K562 (cell line): ENCODE data around the gene IFI16. TPM values are rescaled to one million over a fixed set of nuclear protein-coding genes. Genes with fewer than 3 reads are reported as not detected.

Experiments
- ASH1L ChIP-seq: fragments of 450-650 bp; IDR thresholded peaks from 2 replicates; pipeline ENCODE4 v1.6.1; 2018; ENCODE audit warnings: borderline replicate concordance, mild to moderate bottlenecking, low read depth; ENCODE audit not compliant: partially characterized antibody
- CCNT2 ChIP-seq: IDR thresholded peaks from 2 replicates; pipeline ENCODE4 v1.6.1; 2011; ENCODE audit warnings: borderline replicate concordance, low read depth, mild to moderate bottlenecking, moderate library complexity, mixed read lengths, low read length; ENCODE audit not compliant: insufficient read length; ENCODE audit errors: extremely low read depth
- CEBPB ChIP-seq: fragments of 450-650 bp; IDR thresholded peaks from 2 replicates; pipeline ENCODE4 v1.6.1; 2016; ENCODE audit warnings: missing genetic modification characterization, missing compliant biosample characterization
- HDAC2 ChIP-seq: fragments of 450-650 bp; IDR thresholded peaks from 2 replicates; pipeline ENCODE4 v1.6.1; 2016; ENCODE audit warnings: mild to moderate bottlenecking
- KDM1A ChIP-seq, 2 experiments: fragments of 450-650 bp; IDR thresholded peaks; 2 replicates each; pipeline ENCODE4 v1.6.1; 2016; ENCODE audit warnings: mild to moderate bottlenecking in 2 of 2
- KLF6 ChIP-seq: fragments of 250-450 bp; sonication (Bioruptor Pico); IDR thresholded peaks from 2 replicates; pipeline ENCODE4 v1.4.0; 2020; ENCODE audit warnings: mild to moderate bottlenecking, moderate library complexity, borderline replicate concordance
- LEF1 ChIP-seq: fragments of 450-650 bp; IDR thresholded peaks from 2 replicates; pipeline ENCODE4 v1.6.1; 2016; ENCODE audit warnings: mild to moderate bottlenecking
- NBN ChIP-seq: fragments of 450-650 bp; IDR thresholded peaks from 2 replicates; pipeline ENCODE4 v1.6.1; 2016; ENCODE audit warnings: low read depth, mild to moderate bottlenecking
- NCOA2 ChIP-seq, 2 experiments: fragments of 450-650 bp; IDR thresholded peaks; 2 replicates each; pipeline ENCODE4 v1.6.1; 2018; ENCODE audit warnings: mild to moderate bottlenecking in 2 of 2, moderate library complexity in 1 of 2; ENCODE audit not compliant: partially characterized antibody in 2 of 2
- NRF1 ChIP-seq, 2 experiments: fragments of 450-650 bp; IDR thresholded peaks in 1 of 2; conservative IDR thresholded peaks in 1 of 2; 2 replicates each; pipeline ENCODE4 v1.6.1; 2014; ENCODE audit warnings: mild to moderate bottlenecking in 2 of 2
- PHB ChIP-seq: fragments of 250-450 bp; sonication (Bioruptor Pico); IDR thresholded peaks from 2 replicates; pipeline ENCODE4 v1.5.0; 2021
- POLR2AphosphoS2 ChIP-seq: IDR thresholded peaks from 2 replicates; pipeline ENCODE4 v1.6.1; 2012; ENCODE audit warnings: low read length, improper control_type of control experiment
- POLR2H ChIP-seq: IDR thresholded peaks from 2 replicates; pipeline ENCODE4 v1.6.1; 2016; ENCODE audit warnings: missing genetic modification characterization, low read depth, mild to moderate bottlenecking, control low read depth, missing compliant biosample characterization, moderate library complexity
- RUNX1 ChIP-seq: sonication (generic); IDR thresholded peaks from 2 replicates; pipeline ENCODE4 v1.6.1; 2016; ENCODE audit warnings: antibody characterized with exemption, low read depth
- SMARCA5 ChIP-seq: fragments of 450-650 bp; IDR thresholded peaks from 2 replicates; pipeline ENCODE4 v1.6.1; 2016
- ZNF24 ChIP-seq: fragments of 450-650 bp; IDR thresholded peaks from 2 replicates; pipeline ENCODE4 v1.6.1; 2016
- ZNF436 ChIP-seq: fragments of 250-450, 450-650 bp; sonication (Bioruptor Pico); formaldehyde crosslinking; IDR thresholded peaks from 2 replicates; pipeline ENCODE4 v1.7.0; 2020; ENCODE audit warnings: mild to moderate bottlenecking
- polyA plus RNA-seq, 8 experiments: library from polyadenylated mRNA; depleted of rRNA in 4 of 8; stranded (reverse) in 5 of 8; unstranded in 3 of 8; fragments of >200 nt; fragmentation: Nextera tagmentation in 2 of 8; fragmentation: Illumina TruSeq in 1 of 8; extraction: Ambion mirVana in 2 of 8; extraction: Trizol in 1 of 8; gene quantifications; 2 replicates each; pipeline versions ENCODE4 v1.2.1 to v1.2.3, GENCODE V29; 2011 to 2014; ENCODE audit warnings: inconsistent platforms in 1 of 8, missing spikeins in 1 of 8
- total RNA-seq, 7 experiments: library from RNA; depleted of rRNA in 6 of 7; stranded (reverse); fragments of >200 nt in 6 of 7; fragmentation: Illumina TruSeq in 2 of 7; extraction: Trizol in 2 of 7; gene quantifications; 2 replicates each; pipeline versions ENCODE4 v1.2.1 to v1.2.3, GENCODE V29; 2011 to 2021; ENCODE audit warnings: low replicate concordance in 1 of 7
- TF ChIP-seq, protein P1 (sequence below): fragments of 250-450 bp; sonication (Bioruptor Pico); IDR thresholded peaks from 2 replicates; pipeline ENCODE4 v1.4.0; 2020; ENCODE audit warnings: mild to moderate bottlenecking, moderate library complexity
- TF ChIP-seq, protein P2 (sequence below): sonication (generic); formaldehyde crosslinking; IDR thresholded peaks from 2 replicates; pipeline ENCODE4 v1.8.0; 2022; ENCODE audit warnings: missing genetic modification reagents, mild to moderate bottlenecking, borderline replicate concordance
- TF ChIP-seq, protein P3 (sequence below): sonication (generic); formaldehyde crosslinking; IDR thresholded peaks from 2 replicates; pipeline ENCODE4 v1.8.1; 2022; ENCODE audit warnings: missing genetic modification reagents
- TF ChIP-seq, protein P4 (sequence below): fragments of 250-450 bp; sonication (Bioruptor Pico); IDR thresholded peaks from 2 replicates; pipeline ENCODE4 v1.8.0; 2022; ENCODE audit warnings: moderate library complexity, mild to moderate bottlenecking, inconsistent platforms

The IFI16 gene
- total and polyA plus RNA-seq, 9 of the 15 experiments (the other 6 are each of a cell fraction or from before 2014, with no cell fraction given), result 0.70 to 2.8 (median 1.6) TPM

DNA sequence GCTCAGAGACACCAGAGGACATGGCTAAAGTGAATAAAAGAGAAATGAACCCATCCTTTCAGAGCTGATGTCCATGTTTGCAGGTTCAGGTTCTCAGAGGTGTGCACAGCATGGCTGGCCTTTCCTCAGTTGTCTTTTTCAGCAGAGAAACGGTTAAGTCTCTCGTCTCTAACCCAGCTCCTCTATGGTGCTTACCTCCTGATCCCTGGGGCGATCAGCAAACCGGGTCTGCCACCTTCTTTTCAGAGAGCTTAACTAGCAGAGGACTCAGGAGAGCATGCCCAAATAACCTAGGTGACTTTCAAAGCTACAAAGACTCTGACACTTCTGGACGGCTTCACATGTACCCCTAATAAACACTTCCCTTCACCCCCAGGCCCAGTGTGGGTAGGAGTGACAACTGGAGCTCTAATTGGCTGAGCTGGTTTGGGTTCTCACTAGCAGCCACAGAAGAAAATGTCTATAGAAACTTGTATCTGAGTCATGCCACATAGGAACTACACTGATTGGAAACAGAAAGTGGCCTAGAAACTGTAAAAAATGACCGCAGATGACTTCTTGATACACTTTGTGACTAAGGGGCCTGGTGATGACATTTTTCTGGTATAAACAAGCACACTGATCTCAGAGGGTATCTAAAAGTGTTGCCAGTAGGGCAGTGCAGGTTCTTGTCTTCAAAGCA, 66.9 kb downstream of the IFI16 start, which contains the start of gene AIM2 (continued):
- TF ChIP-seq, protein P1, sequence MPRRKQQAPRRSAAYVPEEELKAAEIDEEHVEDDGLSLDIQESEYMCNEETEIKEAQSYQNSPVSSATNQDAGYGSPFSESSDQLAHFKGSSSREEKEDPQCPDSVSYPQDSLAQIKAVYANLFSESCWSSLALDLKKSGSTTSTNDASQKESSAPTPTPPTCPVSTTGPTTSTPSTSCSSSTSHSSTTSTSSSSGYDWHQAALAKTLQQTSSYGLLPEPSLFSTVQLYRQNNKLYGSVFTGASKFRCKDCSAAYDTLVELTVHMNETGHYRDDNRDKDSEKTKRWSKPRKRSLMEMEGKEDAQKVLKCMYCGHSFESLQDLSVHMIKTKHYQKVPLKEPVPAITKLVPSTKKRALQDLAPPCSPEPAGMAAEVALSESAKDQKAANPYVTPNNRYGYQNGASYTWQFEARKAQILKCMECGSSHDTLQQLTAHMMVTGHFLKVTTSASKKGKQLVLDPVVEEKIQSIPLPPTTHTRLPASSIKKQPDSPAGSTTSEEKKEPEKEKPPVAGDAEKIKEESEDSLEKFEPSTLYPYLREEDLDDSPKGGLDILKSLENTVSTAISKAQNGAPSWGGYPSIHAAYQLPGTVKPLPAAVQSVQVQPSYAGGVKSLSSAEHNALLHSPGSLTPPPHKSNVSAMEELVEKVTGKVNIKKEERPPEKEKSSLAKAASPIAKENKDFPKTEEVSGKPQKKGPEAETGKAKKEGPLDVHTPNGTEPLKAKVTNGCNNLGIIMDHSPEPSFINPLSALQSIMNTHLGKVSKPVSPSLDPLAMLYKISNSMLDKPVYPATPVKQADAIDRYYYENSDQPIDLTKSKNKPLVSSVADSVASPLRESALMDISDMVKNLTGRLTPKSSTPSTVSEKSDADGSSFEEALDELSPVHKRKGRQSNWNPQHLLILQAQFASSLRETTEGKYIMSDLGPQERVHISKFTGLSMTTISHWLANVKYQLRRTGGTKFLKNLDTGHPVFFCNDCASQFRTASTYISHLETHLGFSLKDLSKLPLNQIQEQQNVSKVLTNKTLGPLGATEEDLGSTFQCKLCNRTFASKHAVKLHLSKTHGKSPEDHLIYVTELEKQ, result no peak
- TF ChIP-seq LEF1, result peak; percentile 74; the same call in 1 of the 2 replicates
- no peak for TF ChIP-seq ZNF436 (CRISPR knock-in tag)
- TF ChIP-seq CEBPB, result no peak
- no peak for TF ChIP-seq RUNX1
- TF ChIP-seq HDAC2, result peak; percentile 94; the same call in 1 of the 2 replicates
- TF ChIP-seq, protein P2, sequence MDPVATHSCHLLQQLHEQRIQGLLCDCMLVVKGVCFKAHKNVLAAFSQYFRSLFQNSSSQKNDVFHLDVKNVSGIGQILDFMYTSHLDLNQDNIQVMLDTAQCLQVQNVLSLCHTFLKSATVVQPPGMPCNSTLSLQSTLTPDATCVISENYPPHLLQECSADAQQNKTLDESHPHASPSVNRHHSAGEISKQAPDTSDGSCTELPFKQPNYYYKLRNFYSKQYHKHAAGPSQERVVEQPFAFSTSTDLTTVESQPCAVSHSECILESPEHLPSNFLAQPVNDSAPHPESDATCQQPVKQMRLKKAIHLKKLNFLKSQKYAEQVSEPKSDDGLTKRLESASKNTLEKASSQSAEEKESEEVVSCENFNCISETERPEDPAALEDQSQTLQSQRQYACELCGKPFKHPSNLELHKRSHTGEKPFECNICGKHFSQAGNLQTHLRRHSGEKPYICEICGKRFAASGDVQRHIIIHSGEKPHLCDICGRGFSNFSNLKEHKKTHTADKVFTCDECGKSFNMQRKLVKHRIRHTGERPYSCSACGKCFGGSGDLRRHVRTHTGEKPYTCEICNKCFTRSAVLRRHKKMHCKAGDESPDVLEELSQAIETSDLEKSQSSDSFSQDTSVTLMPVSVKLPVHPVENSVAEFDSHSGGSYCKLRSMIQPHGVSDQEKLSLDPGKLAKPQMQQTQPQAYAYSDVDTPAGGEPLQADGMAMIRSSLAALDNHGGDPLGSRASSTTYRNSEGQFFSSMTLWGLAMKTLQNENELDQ (CRISPR knock-in tag), result no peak
- no peak for TF ChIP-seq SMARCA5
- TF ChIP-seq POLR2AphosphoS2, result no peak
- TF ChIP-seq ZNF24, result no peak
- no peak; the same call in 1 of the 2 replicates for TF ChIP-seq POLR2H (tag)
- no peak for TF ChIP-seq PHB (CRISPR knock-in tag)
- TF ChIP-seq ASH1L, result no peak
- no peak for TF ChIP-seq KLF6
- TF ChIP-seq NCOA2 (IDR thresholded peaks at IDR 0.05; ENCODE audit: partially characterized antibody in 2 of 2), result peak in 1 of 2 experiments; percentile 44
- peak; percentile 98 to 99 for TF ChIP-seq KDM1A (IDR thresholded peaks at IDR 0.05)
- 0 out of 4 replicates have a peak, but pooled peaks of 1 of the 2 experiments have one; percentile 11 for TF ChIP-seq NRF1 (conservative IDR thresholded peaks at IDR 0.05 in 1 of 2, IDR thresholded peaks at IDR 0.05 in 1 of 2)
- TF ChIP-seq, protein P3, sequence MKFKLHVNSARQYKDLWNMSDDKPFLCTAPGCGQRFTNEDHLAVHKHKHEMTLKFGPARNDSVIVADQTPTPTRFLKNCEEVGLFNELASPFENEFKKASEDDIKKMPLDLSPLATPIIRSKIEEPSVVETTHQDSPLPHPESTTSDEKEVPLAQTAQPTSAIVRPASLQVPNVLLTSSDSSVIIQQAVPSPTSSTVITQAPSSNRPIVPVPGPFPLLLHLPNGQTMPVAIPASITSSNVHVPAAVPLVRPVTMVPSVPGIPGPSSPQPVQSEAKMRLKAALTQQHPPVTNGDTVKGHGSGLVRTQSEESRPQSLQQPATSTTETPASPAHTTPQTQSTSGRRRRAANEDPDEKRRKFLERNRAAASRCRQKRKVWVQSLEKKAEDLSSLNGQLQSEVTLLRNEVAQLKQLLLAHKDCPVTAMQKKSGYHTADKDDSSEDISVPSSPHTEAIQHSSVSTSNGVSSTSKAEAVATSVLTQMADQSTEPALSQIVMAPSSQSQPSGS (CRISPR knock-in tag), result no peak
- no peak for TF ChIP-seq NBN
- TF ChIP-seq CCNT2, result peak; percentile 59
- TF ChIP-seq, protein P4, sequence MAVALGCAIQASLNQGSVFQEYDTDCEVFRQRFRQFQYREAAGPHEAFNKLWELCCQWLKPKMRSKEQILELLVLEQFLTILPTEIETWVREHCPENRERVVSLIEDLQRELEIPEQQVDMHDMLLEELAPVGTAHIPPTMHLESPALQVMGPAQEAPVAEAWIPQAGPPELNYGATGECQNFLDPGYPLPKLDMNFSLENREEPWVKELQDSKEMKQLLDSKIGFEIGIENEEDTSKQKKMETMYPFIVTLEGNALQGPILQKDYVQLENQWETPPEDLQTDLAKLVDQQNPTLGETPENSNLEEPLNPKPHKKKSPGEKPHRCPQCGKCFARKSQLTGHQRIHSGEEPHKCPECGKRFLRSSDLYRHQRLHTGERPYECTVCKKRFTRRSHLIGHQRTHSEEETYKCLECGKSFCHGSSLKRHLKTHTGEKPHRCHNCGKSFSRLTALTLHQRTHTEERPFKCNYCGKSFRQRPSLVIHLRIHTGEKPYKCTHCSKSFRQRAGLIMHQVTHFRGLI, result no peak
